ENCODE results near the gene EXOC6B. TPM values are rescaled to one million over a fixed set of nuclear protein-coding genes. Genes with fewer than 3 reads are reported as not detected.
A peak's percentile ranks its signal among the peaks of the same experiment; 100 is the strongest.

EXOC6B gene
- total and polyA plus RNA-seq, 9 of the 15 experiments (the other 6 are each of a cell fraction or from before 2014, with no cell fraction given) = 0.28 to 4.2 (median 2.0) TPM

- Histone ChIP-seq H4K20me1 (replicated peaks; ENCODE audit: control insufficient read depth, insufficient read depth, low read length) (no peaks in the 10 kb centered on the region), H3K9me3 (replicated peaks; ENCODE audit: control insufficient read depth, insufficient read depth, low read depth, low read length) (no peaks in the 10 kb centered on the region), H3K4me2 (ENCODE audit: insufficient read depth, low read length) (no peak overlapping the region), H3K79me2 (ENCODE audit: control insufficient read depth, insufficient read depth, low read length) (no peaks in the 10 kb centered on the region), H2AFZ (ENCODE audit: low read depth, low read length) (0 out of 2 replicates have a peak overlapping the region, but pooled peaks have one; percentile 16), H3K9ac (ENCODE audit: insufficient read depth in 1 of 2, low read depth in 2 of 2, low read length in 2 of 2) (peak overlapping the region in 1 of 2 experiments; percentile 35; a peak in 1 of 4 replicates), H3K9me1 (ENCODE audit: control insufficient read depth, insufficient read depth, low read length) (peaks cover 5% of the 10 kb centered on the region), H3K27me3 (ENCODE audit: control insufficient read depth in 2 of 2, insufficient read depth in 2 of 2, low read length in 2 of 2) (peaks cover 0 to 29% of the 10 kb centered on the region in 2 experiments; a peak in 2 of 5 replicates), H3K36me3 (ENCODE audit: control insufficient read depth, insufficient read depth, low read length) (no peaks in the 10 kb centered on the region), H3K4me1 (replicated peaks in 1 of 2; ENCODE audit: control insufficient read depth in 2 of 2, insufficient read depth in 2 of 2, low read length in 2 of 2) (peaks cover 0 to 14% of the 10 kb centered on the region in 2 experiments; a peak in 2 of 5 replicates), H3K4me3 (no peak overlapping the region), H3K27ac (ENCODE audit: extremely low read depth, low read depth, low read length) (no peak overlapping the region)
- ChIA-PET POLR2A (interaction anchor here (0.6 kb wide), 2 partner anchors 337 to 1130 kb away, joined by 3 to 4 read pairs; no protein-coding TSS in a partner anchor), CTCF (ENCODE audit: low intra/inter-chr PET ratio) (interaction anchor here (0.6 to 1.2 kb wide), 5 partner anchors 14 to 589 kb away, joined by 3 to 6 read pairs (median 4); no protein-coding TSS in a partner anchor)
- DNase-seq (ENCODE audit: extremely low read depth in 1 of 4, low spot score in 3 of 4) = peak; percentile 77 to 89 (median 86)
- peak; percentile 98 for ATAC-seq
- BruUV-seq (replicated peaks) = no TSS peak
- FAIRE-seq = peak; percentile 75
- intact Hi-C loops (cut with micrococcal nuclease) = loop anchor here (5.0 kb wide), 1 partner anchor 590 kb away; no protein-coding TSS in a partner anchor
- in situ Hi-C loops (cut with MboI) = no loop called here
- WGBS (ENCODE audit: insufficient coverage, low coverage, missing lambda C conversion rate) = 0% methylated on average over 10 of the region's 10 CpGs
- TF ChIP-seq, protein P1, sequence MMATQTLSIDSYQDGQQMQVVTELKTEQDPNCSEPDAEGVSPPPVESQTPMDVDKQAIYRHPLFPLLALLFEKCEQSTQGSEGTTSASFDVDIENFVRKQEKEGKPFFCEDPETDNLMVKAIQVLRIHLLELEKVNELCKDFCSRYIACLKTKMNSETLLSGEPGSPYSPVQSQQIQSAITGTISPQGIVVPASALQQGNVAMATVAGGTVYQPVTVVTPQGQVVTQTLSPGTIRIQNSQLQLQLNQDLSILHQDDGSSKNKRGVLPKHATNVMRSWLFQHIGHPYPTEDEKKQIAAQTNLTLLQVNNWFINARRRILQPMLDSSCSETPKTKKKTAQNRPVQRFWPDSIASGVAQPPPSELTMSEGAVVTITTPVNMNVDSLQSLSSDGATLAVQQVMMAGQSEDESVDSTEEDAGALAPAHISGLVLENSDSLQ (IDR thresholded peaks at IDR 0.05) = peak; percentile 39; the same call in 1 of the 2 replicates
- no peak for TF ChIP-seq KDM1A (IDR thresholded peaks at IDR 0.05)
- peak; percentile 68 to 83 for TF ChIP-seq RAD21 (CRISPR knock-in tag; conservative IDR thresholded peaks at IDR 0.05 in 1 of 2, IDR thresholded peaks at IDR 0.05 in 1 of 2)
- TF ChIP-seq, protein P2, sequence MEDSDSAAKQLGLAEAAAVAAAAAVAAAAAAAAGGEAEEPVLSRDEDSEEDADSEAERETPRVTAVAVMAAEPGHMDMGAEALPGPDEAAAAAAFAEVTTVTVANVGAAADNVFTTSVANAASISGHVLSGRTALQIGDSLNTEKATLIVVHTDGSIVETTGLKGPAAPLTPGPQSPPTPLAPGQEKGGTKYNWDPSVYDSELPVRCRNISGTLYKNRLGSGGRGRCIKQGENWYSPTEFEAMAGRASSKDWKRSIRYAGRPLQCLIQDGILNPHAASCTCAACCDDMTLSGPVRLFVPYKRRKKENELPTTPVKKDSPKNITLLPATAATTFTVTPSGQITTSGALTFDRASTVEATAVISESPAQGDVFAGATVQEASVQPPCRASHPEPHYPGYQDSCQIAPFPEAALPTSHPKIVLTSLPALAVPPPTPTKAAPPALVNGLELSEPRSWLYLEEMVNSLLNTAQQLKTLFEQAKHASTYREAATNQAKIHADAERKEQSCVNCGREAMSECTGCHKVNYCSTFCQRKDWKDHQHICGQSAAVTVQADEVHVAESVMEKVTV (CRISPR knock-in tag; IDR thresholded peaks at IDR 0.05) = 0 out of 2 replicates have a peak, but pooled peaks have one; percentile 50
- 0 out of 2 replicates have a peak, but pooled peaks have one; percentile 35 for TF ChIP-seq KLF16 (IDR thresholded peaks at IDR 0.05)
- TF ChIP-seq MAZ (CRISPR knock-in tag; conservative IDR thresholded peaks at IDR 0.05 in 1 of 2, IDR thresholded peaks at IDR 0.05 in 1 of 2) = peak; percentile 52 to 92; a peak in 3 of 4 replicates
- no peak for TF ChIP-seq ADNP (tag; IDR thresholded peaks at IDR 0.05)
- TF ChIP-seq RB1 (IDR thresholded peaks at IDR 0.05; ENCODE audit: low read depth) = peak; percentile 43; the same call in 1 of the 2 replicates
- TF ChIP-seq, protein P3, sequence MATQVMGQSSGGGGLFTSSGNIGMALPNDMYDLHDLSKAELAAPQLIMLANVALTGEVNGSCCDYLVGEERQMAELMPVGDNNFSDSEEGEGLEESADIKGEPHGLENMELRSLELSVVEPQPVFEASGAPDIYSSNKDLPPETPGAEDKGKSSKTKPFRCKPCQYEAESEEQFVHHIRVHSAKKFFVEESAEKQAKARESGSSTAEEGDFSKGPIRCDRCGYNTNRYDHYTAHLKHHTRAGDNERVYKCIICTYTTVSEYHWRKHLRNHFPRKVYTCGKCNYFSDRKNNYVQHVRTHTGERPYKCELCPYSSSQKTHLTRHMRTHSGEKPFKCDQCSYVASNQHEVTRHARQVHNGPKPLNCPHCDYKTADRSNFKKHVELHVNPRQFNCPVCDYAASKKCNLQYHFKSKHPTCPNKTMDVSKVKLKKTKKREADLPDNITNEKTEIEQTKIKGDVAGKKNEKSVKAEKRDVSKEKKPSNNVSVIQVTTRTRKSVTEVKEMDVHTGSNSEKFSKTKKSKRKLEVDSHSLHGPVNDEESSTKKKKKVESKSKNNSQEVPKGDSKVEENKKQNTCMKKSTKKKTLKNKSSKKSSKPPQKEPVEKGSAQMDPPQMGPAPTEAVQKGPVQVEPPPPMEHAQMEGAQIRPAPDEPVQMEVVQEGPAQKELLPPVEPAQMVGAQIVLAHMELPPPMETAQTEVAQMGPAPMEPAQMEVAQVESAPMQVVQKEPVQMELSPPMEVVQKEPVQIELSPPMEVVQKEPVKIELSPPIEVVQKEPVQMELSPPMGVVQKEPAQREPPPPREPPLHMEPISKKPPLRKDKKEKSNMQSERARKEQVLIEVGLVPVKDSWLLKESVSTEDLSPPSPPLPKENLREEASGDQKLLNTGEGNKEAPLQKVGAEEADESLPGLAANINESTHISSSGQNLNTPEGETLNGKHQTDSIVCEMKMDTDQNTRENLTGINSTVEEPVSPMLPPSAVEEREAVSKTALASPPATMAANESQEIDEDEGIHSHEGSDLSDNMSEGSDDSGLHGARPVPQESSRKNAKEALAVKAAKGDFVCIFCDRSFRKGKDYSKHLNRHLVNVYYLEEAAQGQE (IDR thresholded peaks at IDR 0.05; ENCODE audit: borderline replicate concordance) = peak; percentile 61; the same call in 1 of the 2 replicates
- TF ChIP-seq, protein P3 (CRISPR knock-in tag; IDR thresholded peaks at IDR 0.05; ENCODE audit: low read depth) = no peak
These were observed 688.3 kb downstream of the EXOC6B start for GRCh38 chr2:72137498-72138010.

All from K562 (cell line).